ENCODE results near the gene PPM1H. TPM values are rescaled to one million over a fixed set of nuclear protein-coding genes. Genes with fewer than 3 reads are reported as not detected.

The PPM1H gene
- total RNA-seq, 1 donor from 2014 or later, result 3.9 TPM

GRCh38 chr12:62689042-62689839 lies 245.7 kb downstream of the PPM1H start:
- TF ChIP-seq, protein P1, sequence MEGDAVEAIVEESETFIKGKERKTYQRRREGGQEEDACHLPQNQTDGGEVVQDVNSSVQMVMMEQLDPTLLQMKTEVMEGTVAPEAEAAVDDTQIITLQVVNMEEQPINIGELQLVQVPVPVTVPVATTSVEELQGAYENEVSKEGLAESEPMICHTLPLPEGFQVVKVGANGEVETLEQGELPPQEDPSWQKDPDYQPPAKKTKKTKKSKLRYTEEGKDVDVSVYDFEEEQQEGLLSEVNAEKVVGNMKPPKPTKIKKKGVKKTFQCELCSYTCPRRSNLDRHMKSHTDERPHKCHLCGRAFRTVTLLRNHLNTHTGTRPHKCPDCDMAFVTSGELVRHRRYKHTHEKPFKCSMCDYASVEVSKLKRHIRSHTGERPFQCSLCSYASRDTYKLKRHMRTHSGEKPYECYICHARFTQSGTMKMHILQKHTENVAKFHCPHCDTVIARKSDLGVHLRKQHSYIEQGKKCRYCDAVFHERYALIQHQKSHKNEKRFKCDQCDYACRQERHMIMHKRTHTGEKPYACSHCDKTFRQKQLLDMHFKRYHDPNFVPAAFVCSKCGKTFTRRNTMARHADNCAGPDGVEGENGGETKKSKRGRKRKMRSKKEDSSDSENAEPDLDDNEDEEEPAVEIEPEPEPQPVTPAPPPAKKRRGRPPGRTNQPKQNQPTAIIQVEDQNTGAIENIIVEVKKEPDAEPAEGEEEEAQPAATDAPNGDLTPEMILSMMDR (conservative IDR thresholded peaks at IDR 0.05; ENCODE audit: low read depth, low read length), result no peak
- H3K4me3 ChIP-seq (ENCODE audit: low read depth, low read length), result no peak overlapping the region
- no peak for DNase-seq (ENCODE audit: low read depth)

- no peak for DNase-seq (ENCODE audit: low read depth)
- TF ChIP-seq, protein P1 (conservative IDR thresholded peaks at IDR 0.05; ENCODE audit: low read depth, low read length), result no peak
- no peak overlapping the region for H3K4me3 ChIP-seq (ENCODE audit: low read depth, low read length)
Observed at GRCh38 chr12:62686938-62687337, 248.0 kb downstream of the PPM1H start.

- no peak for DNase-seq (ENCODE audit: low read depth)
- TF ChIP-seq, protein P1 (conservative IDR thresholded peaks at IDR 0.05; ENCODE audit: low read depth, low read length), result no peak
- no peak overlapping the region for H3K4me3 ChIP-seq (ENCODE audit: low read depth, low read length)
Observed at GRCh38 chr12:62684570-62685295, 250.2 kb downstream of the PPM1H start.

GRCh38 chr12:62683776-62684569 lies 251.0 kb downstream of the PPM1H start:
- TF ChIP-seq, protein P1 (conservative IDR thresholded peaks at IDR 0.05; ENCODE audit: low read depth, low read length), result no peak
- no peak overlapping the region for H3K4me3 ChIP-seq (ENCODE audit: low read depth, low read length)
- DNase-seq (ENCODE audit: low read depth), result no peak

GRCh38 chr12:62681306-62681705 lies 253.6 kb downstream of the PPM1H start:
- no peak overlapping the region for H3K4me3 ChIP-seq (ENCODE audit: low read depth, low read length)
- TF ChIP-seq, protein P1 (conservative IDR thresholded peaks at IDR 0.05; ENCODE audit: low read depth, low read length), result no peak
- no peak for DNase-seq (ENCODE audit: low read depth)

- no peak for DNase-seq (ENCODE audit: low read depth)
- TF ChIP-seq, protein P1 (conservative IDR thresholded peaks at IDR 0.05; ENCODE audit: low read depth, low read length), result no peak
Observed at GRCh38 chr12:62679608-62680007, 255.3 kb downstream of the PPM1H start.

More at GRCh38 chr12:62679608-62680007, 255.3 kb downstream of the PPM1H start:
- H3K4me3 ChIP-seq (ENCODE audit: low read depth, low read length), result no peak overlapping the region
